HG03064 (cell line): ENCODE measurements around the gene PRSS53.

Source experiments
- ATAC-seq: cut with Tn5 transposase; IDR thresholded peaks from one replicate; pipeline ENCODE4 v1.9.1; 2021; ENCODE audit warnings: low read depth; ENCODE audit not compliant: unreplicated experiment

PRSS53 gene

DNA sequence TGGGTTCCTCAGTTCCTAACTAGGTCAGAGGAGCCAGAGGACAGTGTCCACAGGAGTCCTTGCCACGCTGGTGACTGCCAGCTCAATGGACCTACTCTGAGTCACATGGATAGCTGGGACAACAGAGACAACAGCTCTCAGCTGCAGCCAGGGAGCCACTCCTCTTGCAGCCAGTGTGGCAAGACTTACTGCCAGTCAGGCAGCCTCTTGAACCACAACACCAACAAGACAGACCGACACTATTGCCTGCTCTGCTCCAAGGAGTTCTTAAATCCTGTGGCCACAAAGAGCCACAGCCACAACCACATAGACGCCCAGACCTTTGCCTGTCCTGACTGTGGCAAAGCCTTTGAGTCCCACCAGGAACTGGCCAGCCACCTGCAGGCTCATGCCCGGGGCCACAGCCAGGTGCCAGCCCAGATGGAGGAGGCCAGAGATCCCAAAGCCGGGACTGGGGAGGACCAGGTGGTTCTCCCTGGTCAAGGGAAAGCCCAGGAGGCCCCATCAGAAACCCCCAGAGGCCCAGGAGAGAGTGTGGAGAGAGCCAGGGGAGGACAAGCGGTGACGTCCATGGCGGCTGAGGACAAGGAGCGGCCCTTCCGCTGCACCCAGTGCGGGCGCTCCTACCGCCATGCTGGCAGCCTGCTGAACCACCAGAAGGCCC lies 7.9 kb downstream of the PRSS53 start:
- no peak for ATAC-seq

DNA sequence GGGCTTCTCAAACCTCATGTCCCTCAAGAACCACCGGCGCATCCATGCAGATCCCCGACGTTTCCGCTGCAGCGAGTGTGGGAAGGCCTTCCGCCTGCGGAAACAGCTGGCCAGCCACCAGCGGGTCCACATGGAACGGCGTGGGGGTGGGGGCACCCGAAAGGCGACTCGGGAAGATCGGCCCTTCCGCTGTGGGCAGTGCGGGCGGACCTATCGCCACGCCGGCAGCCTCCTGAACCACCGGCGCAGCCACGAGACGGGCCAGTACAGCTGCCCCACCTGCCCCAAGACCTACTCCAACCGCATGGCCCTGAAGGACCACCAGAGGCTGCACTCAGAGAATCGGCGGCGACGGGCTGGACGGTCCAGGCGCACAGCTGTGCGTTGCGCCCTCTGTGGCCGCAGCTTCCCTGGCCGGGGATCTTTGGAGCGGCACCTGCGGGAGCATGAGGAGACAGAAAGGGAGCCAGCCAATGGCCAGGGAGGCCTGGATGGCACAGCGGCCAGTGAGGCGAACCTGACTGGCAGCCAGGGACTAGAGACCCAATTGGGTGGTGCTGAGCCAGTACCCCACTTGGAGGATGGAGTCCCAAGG lies 8.6 kb downstream of the PRSS53 start:
- ATAC-seq, result no peak

DNA sequence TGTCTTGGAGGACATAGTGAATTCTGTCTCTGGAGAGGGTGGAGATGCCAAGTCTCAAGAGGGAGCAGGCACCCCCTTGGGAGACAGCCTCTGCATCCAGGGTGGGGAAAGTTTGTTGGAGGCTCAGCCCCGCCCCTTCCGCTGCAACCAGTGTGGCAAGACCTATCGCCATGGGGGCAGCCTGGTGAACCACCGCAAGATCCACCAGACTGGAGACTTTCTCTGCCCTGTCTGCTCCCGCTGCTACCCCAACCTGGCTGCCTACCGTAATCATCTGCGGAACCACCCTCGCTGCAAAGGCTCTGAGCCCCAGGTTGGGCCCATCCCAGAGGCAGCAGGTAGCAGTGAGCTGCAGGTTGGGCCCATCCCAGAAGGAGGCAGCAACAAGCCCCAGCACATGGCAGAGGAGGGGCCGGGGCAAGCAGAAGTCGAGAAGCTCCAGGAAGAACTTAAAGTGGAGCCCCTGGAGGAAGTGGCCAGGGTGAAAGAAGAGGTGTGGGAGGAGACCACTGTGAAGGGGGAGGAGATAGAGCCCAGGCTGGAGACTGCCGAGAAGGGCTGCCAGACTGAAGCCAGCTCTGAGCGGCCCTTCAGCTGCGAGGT lies 9.3 kb downstream of the PRSS53 start:
- ATAC-seq, result no peak

DNA sequence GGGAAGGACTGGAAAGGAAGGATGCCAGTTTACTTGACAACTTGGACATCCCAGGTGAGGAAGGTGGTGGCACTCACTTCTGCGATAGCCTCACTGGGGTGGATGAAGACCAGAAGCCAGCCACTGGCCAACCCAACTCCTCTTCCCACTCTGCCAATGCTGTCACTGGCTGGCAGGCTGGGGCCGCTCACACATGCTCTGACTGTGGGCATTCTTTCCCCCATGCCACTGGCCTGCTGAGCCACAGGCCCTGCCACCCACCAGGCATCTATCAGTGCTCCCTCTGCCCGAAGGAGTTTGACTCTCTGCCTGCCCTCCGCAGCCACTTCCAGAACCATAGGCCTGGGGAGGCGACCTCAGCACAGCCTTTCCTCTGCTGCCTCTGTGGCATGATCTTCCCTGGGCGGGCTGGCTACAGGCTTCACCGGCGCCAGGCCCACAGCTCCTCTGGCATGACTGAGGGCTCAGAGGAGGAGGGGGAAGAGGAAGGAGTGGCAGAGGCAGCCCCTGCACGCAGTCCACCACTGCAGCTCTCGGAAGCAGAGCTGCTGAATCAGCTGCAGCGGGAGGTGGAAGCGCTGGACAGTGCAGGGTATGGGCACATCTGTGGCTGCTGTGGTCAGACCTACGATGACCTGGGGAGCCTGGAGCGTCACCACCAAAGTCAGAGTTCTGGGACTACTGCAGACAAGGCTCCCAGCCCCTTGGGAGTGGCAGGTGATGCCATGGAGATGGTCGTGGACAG lies 10.0 kb downstream of the PRSS53 start:
- ATAC-seq, result no peak

DNA sequence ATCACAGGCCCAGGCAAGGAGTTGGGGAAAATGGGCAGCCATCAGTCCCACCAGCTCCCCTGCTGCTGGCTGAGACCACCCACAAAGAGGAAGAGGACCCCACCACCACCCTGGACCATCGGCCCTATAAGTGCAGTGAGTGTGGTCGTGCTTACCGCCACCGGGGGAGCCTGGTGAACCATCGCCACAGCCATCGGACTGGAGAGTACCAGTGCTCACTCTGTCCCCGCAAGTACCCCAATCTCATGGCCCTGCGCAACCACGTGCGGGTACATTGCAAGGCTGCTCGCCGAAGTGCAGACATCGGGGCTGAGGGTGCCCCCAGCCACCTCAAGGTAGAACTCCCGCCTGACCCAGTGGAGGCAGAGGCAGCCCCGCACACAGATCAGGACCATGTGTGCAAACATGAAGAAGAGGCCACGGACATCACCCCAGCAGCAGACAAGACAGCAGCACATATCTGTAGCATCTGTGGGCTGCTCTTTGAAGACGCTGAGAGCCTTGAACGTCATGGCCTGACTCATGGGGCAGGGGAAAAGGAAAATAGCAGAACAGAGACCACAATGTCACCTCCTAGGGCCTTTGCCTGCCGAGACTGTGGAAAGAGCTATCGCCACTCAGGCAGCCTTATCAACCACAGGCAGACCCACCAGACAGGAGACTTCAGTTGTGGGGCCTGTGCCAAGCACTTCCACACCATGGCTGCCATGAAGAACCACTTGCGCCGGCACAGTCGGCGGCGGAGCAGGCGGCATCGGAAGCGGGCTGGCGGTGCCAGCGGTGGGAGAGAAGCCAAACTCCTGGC lies 10.9 kb downstream of the PRSS53 start:
- no peak for ATAC-seq

DNA sequence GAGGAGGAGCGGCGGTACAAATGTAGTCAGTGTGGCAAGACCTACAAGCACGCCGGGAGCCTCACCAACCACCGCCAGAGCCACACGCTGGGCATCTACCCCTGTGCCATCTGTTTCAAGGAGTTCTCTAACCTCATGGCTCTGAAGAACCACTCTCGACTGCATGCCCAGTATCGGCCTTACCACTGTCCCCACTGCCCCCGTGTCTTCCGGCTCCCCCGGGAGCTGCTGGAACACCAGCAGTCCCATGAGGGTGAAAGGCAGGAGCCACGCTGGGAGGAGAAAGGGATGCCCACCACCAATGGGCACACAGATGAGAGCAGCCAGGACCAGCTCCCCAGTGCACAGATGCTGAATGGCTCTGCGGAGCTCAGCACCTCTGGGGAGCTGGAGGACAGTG lies 11.7 kb downstream of the PRSS53 start:
- no peak for ATAC-seq

DNA sequence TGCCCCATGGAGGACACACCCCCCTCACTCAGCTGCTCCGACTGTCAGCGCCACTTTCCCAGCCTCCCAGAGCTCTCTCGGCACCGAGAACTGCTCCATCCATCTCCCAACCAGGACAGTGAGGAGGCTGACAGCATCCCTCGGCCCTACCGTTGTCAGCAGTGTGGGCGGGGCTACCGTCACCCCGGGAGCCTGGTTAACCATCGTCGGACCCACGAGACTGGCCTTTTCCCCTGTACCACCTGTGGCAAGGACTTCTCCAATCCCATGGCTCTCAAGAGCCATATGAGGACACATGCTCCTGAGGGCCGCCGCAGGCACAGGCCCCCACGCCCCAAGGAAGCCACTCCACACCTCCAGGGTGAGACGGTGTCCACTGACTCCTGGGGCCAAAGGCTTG lies 12.4 kb downstream of the PRSS53 start:
- ATAC-seq, result no peak

DNA sequence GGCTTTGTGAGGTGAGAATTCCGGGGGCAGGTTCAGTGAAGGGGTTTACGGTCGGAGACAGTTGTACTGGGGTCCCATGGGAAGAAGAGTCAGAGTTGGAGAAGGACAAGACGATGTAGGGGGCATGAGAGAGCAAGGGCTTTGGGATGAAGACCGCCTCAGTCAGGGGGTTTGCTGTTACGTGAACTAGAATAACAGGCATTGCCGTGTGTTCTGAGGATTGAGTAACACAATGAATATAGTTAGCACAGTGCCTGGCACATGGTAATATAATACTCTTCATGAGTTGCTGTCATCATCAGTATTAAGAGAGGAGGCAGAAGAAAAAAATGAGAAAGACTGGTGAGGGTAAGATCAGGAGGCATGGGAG lies 13.9 kb downstream of the PRSS53 start:
- ATAC-seq, result no peak

DNA sequence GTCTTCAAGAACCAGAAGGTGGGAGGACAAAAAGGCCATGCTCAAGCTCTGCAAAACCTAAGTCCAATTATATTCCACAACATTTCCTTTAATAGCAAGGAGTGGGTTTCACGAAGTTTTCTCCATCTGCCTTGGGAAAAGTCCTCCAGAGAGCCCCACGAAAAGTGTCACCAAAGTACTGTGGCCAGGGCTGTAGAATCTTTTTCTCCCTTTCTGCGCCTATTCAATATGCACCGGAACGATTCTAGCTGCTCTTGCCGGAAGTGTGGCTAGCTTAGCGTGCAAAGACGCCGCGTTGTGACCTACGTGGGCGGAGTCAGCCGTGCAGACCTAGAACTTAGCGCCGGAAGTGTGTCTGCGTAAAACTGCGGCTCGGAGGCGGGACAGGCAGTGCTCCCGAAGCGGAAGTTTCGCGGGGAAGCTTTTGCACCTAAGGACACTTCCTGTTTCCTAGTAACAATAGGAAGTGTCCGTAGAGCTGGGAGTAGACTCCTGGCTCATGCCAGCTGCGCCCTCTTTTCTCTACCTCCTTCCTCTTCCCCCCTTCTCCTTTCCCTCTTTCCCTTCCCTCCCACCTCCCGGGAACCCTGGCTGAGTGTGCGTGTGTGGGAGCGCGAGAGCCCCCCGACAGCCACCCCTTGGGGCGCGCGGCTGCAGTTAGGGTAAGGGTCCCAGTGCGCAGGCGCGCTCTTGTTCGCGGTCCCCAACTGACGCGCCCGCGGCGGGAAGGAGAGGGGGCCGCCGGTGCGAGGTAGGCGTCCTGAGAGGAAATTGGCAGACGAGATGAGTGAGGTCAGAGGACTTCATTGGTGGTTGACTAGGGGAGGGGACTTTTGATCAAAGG lies 14.6 kb downstream of the PRSS53 start, which contains the start of the genes ZNF646 and ZNF668:
Gene ZNF646 (plus strand): TSS at position 453 of the 844 bp plus-strand sequence. CDS start 1,903 bp downstream, outside the sequence.
Gene ZNF668 (minus strand): TSS at position 271 of the 844 bp plus-strand sequence. CDS start 9,781 bp downstream, outside the sequence.
- peak; percentile 64 for ATAC-seq

DNA sequence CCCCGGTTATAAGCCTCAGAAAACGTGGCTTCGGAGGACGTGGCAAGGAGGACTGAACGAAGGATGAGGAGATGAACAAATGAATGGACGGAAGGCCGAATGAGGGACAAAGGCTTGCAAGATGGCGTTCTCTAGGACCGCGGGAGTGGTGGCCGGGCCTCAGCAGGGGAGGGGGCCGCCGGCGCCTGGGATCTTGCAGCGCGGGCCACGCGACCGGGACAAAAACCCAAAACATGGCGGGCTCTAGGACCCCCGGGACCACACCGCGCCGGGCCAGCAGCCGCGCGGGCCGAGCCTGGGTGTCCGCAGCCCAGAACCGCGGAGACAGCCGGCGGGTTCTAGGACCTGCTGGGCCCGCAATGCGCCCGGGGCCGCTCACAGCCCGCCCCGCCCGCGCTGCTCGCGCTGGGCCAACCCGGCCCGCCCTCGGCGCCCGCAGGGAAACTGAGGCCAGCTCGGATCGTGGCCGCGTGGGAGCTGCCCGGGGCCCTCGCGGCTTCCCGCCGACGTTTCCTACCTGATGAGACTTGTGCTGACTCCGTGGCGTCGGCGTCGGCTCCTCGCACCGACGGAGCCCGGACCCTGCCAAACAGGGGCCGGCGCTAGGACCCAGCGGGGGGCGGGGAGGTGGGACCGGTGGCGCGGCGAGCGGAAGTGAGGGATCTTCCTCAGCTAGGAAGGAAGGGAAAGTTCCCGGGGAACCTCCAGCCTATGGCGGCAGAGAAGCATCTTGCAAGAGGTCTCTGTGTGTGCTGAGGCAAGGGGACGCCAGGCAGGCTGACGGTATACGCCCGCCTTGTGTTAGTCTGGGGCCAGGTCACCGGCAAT lies 15.4 kb downstream of the PRSS53 start:
- peak; percentile 50 for ATAC-seq

DNA sequence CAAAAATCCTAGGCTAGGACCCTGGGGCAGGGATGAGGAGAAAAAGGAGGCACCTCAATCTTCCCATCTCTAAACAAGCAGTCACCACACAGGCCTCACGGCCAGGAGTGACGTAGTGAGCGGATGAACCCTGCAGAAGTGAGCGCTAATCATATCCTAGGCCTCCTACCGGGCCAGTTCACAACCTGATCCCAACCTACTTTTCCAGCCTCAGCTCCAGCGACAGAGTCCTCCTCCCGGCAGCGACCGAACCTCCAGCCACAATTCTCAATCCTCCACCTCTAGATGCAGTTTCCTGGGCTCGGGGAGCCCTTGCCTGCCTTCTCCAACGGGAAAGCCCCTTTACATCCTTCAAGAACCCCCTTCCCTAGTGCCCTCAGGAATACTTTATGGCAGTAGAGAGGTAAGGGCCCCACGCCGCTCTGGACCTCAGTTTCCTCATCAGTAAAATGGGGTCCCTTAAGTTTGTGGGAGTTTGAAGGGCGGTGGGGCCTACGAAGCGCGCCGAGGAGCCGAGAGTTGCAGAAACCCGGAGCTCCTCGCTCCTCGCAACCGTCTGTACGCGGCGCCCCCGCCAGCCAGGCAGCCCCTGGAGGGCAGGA lies 16.1 kb downstream of the PRSS53 start:
- peak; percentile 6 for ATAC-seq

DNA sequence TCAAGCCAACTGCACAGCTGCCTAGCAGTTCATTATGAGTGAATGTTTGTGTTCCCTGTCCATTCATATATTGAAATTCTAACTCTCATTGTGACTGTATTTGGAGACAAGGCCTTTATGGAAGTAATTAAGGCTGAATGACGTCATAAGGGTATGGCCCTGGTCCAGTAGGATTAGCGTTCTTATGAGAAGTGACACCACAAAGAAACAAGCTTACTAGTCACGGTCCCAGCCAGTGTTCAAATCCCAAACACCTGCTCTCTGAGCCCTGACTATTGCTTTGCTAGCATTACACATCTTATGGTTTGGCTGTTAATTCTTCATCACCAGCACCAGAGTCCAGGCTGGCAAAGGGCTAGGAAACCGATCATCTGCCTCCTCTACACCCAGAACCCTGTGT lies 16.9 kb downstream of the PRSS53 start:
- no peak for ATAC-seq

DNA sequence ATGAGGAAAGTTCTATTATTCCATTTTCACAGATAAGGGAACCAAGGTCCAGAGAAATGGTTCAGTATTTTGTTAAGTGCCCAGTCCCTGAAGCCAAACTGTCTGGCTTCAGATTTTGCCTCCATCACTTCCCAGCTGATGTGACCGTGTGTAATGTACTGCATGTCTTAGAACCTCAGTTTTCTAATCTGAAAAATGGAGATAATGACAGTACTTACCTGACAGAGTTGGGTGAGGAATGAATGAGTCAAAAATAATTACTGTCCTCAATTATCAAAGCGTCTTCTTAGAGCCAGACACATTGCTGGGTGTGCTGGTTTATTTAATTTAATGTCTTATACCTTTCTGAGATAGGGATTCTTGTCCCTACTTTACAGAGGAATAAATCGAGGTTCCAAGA lies 21.4 kb downstream of the PRSS53 start:
- no peak for ATAC-seq

DNA sequence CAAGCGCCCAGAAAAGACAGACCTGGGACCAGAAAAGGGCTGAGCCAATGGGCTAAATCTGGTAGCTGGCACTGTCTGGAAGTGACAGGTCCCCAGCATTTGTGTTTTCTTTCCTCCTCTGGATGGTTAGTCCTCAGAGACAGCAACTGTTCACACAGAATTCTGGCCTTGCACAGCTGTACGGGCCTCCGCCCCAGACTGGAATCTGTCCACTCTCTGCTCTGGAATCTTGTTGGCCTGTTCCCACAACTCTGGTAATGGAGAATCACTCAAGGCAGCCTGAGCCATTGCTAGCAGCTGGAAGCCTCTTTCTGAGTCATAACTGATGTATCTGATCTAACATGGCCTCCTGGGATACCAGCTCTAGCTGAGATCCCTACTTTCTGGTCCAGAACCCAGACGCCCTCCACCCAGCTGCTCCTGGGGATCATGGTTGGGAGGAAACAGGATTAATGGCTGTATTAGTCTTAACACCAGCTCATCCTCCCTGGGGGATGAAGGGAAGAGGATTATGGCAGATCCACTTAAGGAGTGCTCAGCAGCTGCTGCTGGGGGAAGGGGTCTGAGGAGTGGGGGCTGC lies 23.8 kb downstream of the PRSS53 start:
- no peak for ATAC-seq

DNA sequence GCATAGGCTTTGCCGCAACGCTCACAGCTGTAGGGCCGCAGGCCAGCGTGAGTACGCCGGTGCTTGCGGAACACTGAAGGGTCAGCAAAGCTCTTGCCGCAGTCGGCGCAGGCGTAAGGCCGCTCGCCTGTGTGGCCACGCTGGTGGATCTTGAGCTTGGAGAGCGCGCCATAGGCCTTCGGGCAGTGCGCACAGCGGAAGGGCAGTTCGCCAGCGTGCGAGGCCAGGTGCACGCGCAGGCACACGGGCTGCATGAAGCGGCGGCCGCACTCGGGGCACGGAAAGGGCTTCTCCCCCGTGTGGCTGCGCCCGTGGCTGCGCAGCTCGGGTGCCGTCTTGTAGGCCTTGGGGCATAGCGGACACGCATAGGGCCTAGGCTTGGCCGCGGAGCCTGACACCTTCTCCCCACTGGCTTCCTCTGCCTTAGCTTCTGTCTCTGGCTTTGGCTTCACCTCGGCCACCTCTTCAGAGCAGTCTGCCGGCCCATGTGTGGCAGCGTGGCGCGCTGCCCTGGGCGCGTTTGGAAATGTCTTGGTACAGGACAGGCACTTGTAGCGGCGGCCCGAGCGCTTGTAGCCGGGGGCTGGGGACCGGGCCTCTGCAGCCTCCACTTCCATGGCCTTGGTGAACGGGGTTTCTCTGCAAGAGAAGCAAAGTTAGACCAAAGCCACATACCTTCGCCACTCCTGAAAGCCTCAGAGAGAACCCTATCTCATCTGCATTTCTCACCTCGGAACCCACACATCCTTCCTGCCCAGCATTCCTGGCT lies 24.7 kb downstream of the PRSS53 start:
- no peak for ATAC-seq

DNA sequence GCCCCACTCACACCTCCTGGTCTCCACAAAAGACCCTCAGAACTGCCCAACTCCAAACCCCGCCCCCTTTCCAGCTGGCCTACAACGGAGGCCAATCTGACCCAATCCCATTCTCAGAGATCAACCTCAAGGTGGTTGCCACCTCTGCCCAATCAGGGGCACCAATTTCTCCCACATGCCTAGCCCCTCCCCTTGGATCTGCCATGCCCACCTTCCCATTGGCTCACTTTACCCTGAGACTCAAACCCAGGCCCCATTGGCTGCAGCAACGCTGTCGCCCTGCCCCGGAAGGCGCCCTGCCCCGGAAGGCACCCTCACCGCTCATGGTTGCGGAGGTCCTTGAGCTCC lies 25.3 kb downstream of the PRSS53 start:
- ATAC-seq, result no peak

DNA sequence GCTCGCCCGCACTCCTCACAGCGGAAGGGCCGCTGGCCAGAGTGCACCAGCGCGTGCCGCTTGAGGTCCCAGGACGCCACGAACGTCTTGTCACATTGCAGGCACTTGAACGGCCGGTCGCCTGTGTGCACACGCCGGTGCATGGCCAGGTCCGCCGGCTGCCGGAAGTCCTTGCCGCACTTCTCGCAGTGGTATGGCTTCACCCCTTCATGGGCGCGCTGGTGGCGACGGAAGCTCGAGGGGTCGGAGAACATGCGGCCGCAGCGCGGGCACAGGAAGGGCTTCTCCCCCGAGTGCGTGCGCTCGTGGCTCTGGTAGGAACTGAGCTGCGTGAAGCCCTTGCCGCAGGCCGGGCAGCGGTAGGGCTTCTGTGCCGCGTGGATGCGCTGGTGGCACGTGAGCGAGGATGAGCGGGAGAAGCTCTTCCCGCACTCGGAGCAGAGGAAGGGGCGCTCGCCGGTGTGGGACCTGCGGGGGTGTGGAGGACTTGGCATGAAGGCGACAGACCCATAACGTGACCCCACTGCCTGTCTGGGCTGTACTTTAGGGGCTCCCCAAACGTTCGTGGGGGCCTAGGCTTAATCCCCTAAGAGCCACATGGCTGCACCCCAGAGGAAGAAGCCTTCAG lies 26.8 kb downstream of the PRSS53 start:
- ATAC-seq, result no peak
